Keratinocyte (primary cell): ENCODE measurements around the gene KLHDC7B. TPM values are rescaled to one million over a fixed set of nuclear protein-coding genes. Genes with fewer than 3 reads are reported as not detected.

Experiments used
- DNase-seq: peaks from one replicate; pipeline ENCODE4 v3.0.0-alpha.2; 2011; ENCODE audit warnings: low read depth, missing footprints, low spot score
- FAIRE-seq: peaks from 2 replicates; lab custom pipeline; 2011; peaks lifted over from hg19 to GRCh38; lab: Jason Lieb, UNC
- H2AFZ ChIP-seq: 2 replicates; pipeline ENCODE4 v1.6.0; 2012; ENCODE audit warnings: low read length, control low read depth, inconsistent platforms; ENCODE audit not compliant: control insufficient read depth
- H3K27ac ChIP-seq: 2 replicates; pipeline ENCODE4 v1.5.1; 2011; ENCODE audit warnings: low read length; ENCODE audit not compliant: control insufficient read depth, insufficient read depth
- H3K27me3 ChIP-seq: 3 replicates; pipeline ENCODE4 v1.6.0; 2011; ENCODE audit warnings: low read length; ENCODE audit not compliant: control insufficient read depth, insufficient read depth; ENCODE audit errors: extremely low read depth
- H3K36me3 ChIP-seq, 2 experiments: 2 replicates in 1 of 2; 3 replicates in 1 of 2; pipeline ENCODE4 v1.5.1; 2011; ENCODE audit warnings: low read length in 2 of 2, mild to moderate bottlenecking in 1 of 2; ENCODE audit not compliant: control insufficient read depth in 2 of 2, insufficient read depth in 2 of 2; ENCODE audit errors: extremely low read depth in 1 of 2
- H3K4me1 ChIP-seq: 3 replicates; pipeline ENCODE4 v1.5.1; 2011; ENCODE audit warnings: low read length; ENCODE audit not compliant: control insufficient read depth, insufficient read depth; ENCODE audit errors: extremely low read depth
- H3K4me2 ChIP-seq: 3 replicates; pipeline ENCODE4 v1.6.0; 2011; ENCODE audit warnings: low read depth, low read length; ENCODE audit not compliant: control insufficient read depth, insufficient read depth; ENCODE audit errors: extremely low read depth
- H3K4me3 ChIP-seq, 3 experiments: fragments of 200-600 bp in 1 of 3; sonication (generic) in 1 of 3; 2 replicates in 2 of 3; 3 replicates in 1 of 3; pipeline ENCODE4 v1.5.1; 2011 to 2016; ENCODE audit warnings: low read length in 3 of 3, mild to moderate bottlenecking in 3 of 3, control low read depth in 2 of 3, inconsistent platforms in 1 of 3, low read depth in 1 of 3, mixed read lengths in 1 of 3, mixed run types in 1 of 3, moderate library complexity in 1 of 3; ENCODE audit not compliant: control insufficient read depth in 2 of 3, insufficient read depth in 2 of 3; ENCODE audit errors: extremely low read depth in 1 of 3
- H3K79me2 ChIP-seq: 2 replicates; pipeline ENCODE4 v1.6.0; 2012; ENCODE audit warnings: low read length; ENCODE audit not compliant: control insufficient read depth, insufficient read depth
- H3K9ac ChIP-seq: 3 replicates; pipeline ENCODE4 v1.6.0; 2011; ENCODE audit warnings: low read length; ENCODE audit not compliant: control insufficient read depth, insufficient read depth; ENCODE audit errors: extremely low read depth
- H3K9me1 ChIP-seq: 3 replicates; pipeline ENCODE4 v1.6.0; 2011; ENCODE audit warnings: low read length; ENCODE audit not compliant: control insufficient read depth, insufficient read depth; ENCODE audit errors: extremely low read depth
- H3K9me3 ChIP-seq: 2 replicates; pipeline ENCODE4 v1.5.1; 2012; ENCODE audit warnings: low read depth, low read length; ENCODE audit not compliant: control insufficient read depth
- H4K20me1 ChIP-seq: 3 replicates; pipeline ENCODE4 v1.6.0; 2011; ENCODE audit warnings: low read length; ENCODE audit not compliant: control insufficient read depth, insufficient read depth; ENCODE audit errors: extremely low read depth
- CTCF ChIP-seq, 3 experiments: IDR thresholded peaks in 1 of 3; conservative IDR thresholded peaks in 1 of 3; optimal IDR thresholded peaks in 1 of 3; 2 replicates in 2 of 3; 3 replicates in 1 of 3; pipeline versions ENCODE3 to v1.5.1; 2011; ENCODE audit warnings: low read length in 3 of 3, mild to moderate bottlenecking in 3 of 3, moderate library complexity in 2 of 3, control low read depth in 1 of 3, inconsistent platforms in 1 of 3; ENCODE audit not compliant: insufficient read depth in 2 of 3; ENCODE audit errors: extremely low read depth in 1 of 3
- EZH2 ChIP-seq: IDR thresholded peaks from one replicate; pipeline ENCODE4 v1.6.1; 2012; ENCODE audit warnings: inconsistent platforms, mild to moderate bottlenecking, low read length, moderate library complexity
- dilution Hi-C: fragments of 300-500 bp; cut with MboI; formaldehyde crosslinking; loops from one replicate; pipeline ENCODE4 v1.7.0; 2020; ENCODE audit warnings: low sequenced_read_pairs; ENCODE audit not compliant: extremely low pct_ligation_motif_present
- polyA plus RNA-seq, 5 experiments: library from polyadenylated mRNA; depleted of rRNA in 3 of 5; stranded (reverse) in 3 of 5; stranded (forward) in 1 of 5; unstranded in 1 of 5; fragments of >200 nt; gene quantifications; 1 replicate in 1 of 5; 2 replicates in 3 of 5; 3 replicates in 1 of 5; pipeline versions ENCODE4 v1.2.1 to v1.2.3, GENCODE V29; 2011 to 2012; ENCODE audit warnings: missing spikeins in 2 of 5, low read depth in 1 of 5, low replicate concordance in 1 of 5

KLHDC7B gene
- polyA plus RNA-seq, 1 donor (not counting 4 experiments of a cell fraction or from before 2014, with no cell fraction given), result 0.01 TPM

GRCh38 chr22:50505276-50505775 is 40.4 kb upstream of the KLHDC7B start:
- no peak for TF ChIP-seq CTCF (optimal IDR thresholded peaks at IDR 0.05 in 1 of 3, IDR thresholded peaks at IDR 0.05 in 1 of 3, conservative IDR thresholded peaks at IDR 0.05 in 1 of 3; ENCODE audit: extremely low read depth in 1 of 3, insufficient read depth in 2 of 3, low read length in 3 of 3)
- no peak for TF ChIP-seq EZH2
- no peak overlapping the region for H3K9ac ChIP-seq
- no peaks in the 10 kb centered on the region for H3K27me3 ChIP-seq
- H3K4me3 ChIP-seq, result no peak overlapping the region
- H3K4me2 ChIP-seq, result no peak overlapping the region
- no peaks in the 10 kb centered on the region for H4K20me1 ChIP-seq
- no peaks in the 10 kb centered on the region for H3K9me3 ChIP-seq
- peaks cover 26% of the 10 kb centered on the region for H3K79me2 ChIP-seq
- FAIRE-seq (no peak), DNase-seq (no peak)
- dilution Hi-C loops, result no loop called here
- H2AFZ ChIP-seq, result no peak overlapping the region
- H3K9me1 ChIP-seq, result no peaks in the 10 kb centered on the region
- no peak overlapping the region for H3K27ac ChIP-seq
- H3K4me1 ChIP-seq, result peaks cover 17% of the 10 kb centered on the region
- peaks cover 6 to 17% of the 10 kb centered on the region in 2 experiments for H3K36me3 ChIP-seq

DNA sequence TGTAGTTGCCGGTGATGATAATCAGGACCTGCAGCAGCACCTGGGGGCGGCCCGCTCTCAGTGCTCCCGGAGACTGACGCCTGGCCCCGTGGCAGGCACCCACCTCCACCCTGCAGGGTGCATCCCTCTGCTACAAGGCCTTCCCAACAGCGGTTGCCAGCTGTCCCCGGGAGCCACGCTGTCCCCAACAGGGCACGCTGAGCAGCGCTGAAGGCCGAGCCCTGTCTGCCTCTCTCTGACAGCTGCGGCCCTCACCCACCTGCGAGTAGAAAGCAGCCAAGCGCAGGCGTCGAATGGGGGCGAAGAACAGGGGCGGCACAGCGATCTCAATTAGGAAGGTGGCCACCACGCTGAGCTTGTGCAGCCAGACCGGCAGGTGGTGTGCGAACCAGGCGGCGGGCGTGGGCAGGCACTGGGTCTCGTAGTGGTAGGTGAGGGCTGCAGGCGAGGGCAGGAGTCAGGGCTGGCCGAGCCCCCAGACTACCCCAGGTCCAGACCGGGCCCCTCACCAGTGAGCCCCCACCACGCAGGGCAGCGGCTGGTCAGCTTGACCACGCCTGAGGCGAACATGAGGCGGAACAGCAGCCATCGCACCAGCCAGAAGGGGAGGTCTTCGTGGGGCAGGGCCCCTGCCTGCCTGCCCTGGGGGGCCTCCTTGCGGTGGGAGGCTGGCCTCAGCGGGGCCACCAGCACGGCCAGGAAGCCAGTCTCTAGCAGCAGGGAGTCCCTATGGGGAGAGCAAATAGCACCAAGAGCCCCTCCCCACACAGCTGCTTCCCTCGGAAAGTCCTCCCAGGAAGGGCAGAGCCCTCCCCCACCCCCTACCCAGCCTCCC is 39.7 kb upstream of the KLHDC7B start:
- no peak overlapping the region for H2AFZ ChIP-seq
- peaks cover 29% of the 10 kb centered on the region for H3K79me2 ChIP-seq
- H3K4me2 ChIP-seq, result no peak overlapping the region
- no peak overlapping the region for H3K4me3 ChIP-seq
- no peak for FAIRE-seq
- peaks cover 6 to 17% of the 10 kb centered on the region in 2 experiments for H3K36me3 ChIP-seq
- no peaks in the 10 kb centered on the region for H3K27me3 ChIP-seq
- no peaks in the 10 kb centered on the region for H3K9me3 ChIP-seq
- no peak for DNase-seq
- TF ChIP-seq CTCF (optimal IDR thresholded peaks at IDR 0.05 in 1 of 3, IDR thresholded peaks at IDR 0.05 in 1 of 3, conservative IDR thresholded peaks at IDR 0.05 in 1 of 3; ENCODE audit: extremely low read depth in 1 of 3, insufficient read depth in 2 of 3, low read length in 3 of 3) (no peak), EZH2 (no peak)
- no peaks in the 10 kb centered on the region for H4K20me1 ChIP-seq
- no peaks in the 10 kb centered on the region for H3K9me1 ChIP-seq
- peaks cover 17% of the 10 kb centered on the region for H3K4me1 ChIP-seq
- dilution Hi-C loops, result no loop called here
- H3K27ac ChIP-seq, result no peak overlapping the region
- no peak overlapping the region for H3K9ac ChIP-seq
